ENCODE data around the gene HMGCL.

- TF ChIP-seq CTCF (IDR thresholded peaks at IDR 0.05) (no peak), POLR2A (IDR thresholded peaks at IDR 0.05) (no peak), POLR2AphosphoS5 (IDR thresholded peaks at IDR 0.05; ENCODE audit: insufficient read depth in 1 of 2, low read depth in 1 of 2) (no peak)
These were observed 37.5 kb downstream of the HMGCL start for GRCh38 chr1:23787701-23788100.
